Measurements from ENCODE around the gene PEX10. TPM values are rescaled to one million over a fixed set of nuclear protein-coding genes. Genes with fewer than 3 reads are reported as not detected.

Gene PEX10
- total RNA-seq, 2 experiments from 2014 or later = 9.2 to 10.3 TPM

GRCh38 chr1:2360588-2361364, 51.6 kb downstream of the PEX10 start:
- CTCF ChIA-PET = interaction anchor here (0.7 to 1.4 kb wide), 2 partner anchors 59 to 166 kb away, joined by 3 read pairs; partner anchors contain the start of gene FAAP20
- Mint-ChIP-seq H3K36me3 (ENCODE audit: low read depth) (no peaks in the 10 kb centered on the region), H3K4me3 (no peak overlapping the region), H3K27me3 (peaks cover 5% of the 10 kb centered on the region), H3K4me1 (no peaks in the 10 kb centered on the region), H3K9me3 (peaks cover 5% of the 10 kb centered on the region), H3K27ac (no peak overlapping the region)
- POLR2A ChIA-PET = no interaction called here
- DNase-seq = no peak

- Mint-ChIP-seq H3K36me3 (ENCODE audit: low read depth) (no peaks in the 10 kb centered on the region), H3K27me3 (peaks cover 5% of the 10 kb centered on the region), H3K9me3 (peaks cover 3% of the 10 kb centered on the region), H3K4me1 (no peaks in the 10 kb centered on the region), H3K4me3 (no peak overlapping the region), H3K27ac (no peak overlapping the region)
- no peak for DNase-seq
- CTCF ChIA-PET = interaction anchor here (1.0 to 1.1 kb wide), 2 partner anchors 22 to 164 kb away, joined by 3 to 7 read pairs; partner anchors contain the start of gene FAAP20
- POLR2A ChIA-PET = no interaction called here
Observed at GRCh38 chr1:2358651-2359640, 53.4 kb downstream of the PEX10 start.

- Mint-ChIP-seq H3K4me1 (no peaks in the 10 kb centered on the region), H3K27ac (no peak overlapping the region), H3K27me3 (peaks cover 2% of the 10 kb centered on the region), H3K9me3 (no peaks in the 10 kb centered on the region), H3K36me3 (ENCODE audit: low read depth) (no peaks in the 10 kb centered on the region), H3K4me3 (no peak overlapping the region)
- DNase-seq = no peak
- CTCF ChIA-PET = no interaction called here
- POLR2A ChIA-PET = no interaction called here
Observed at GRCh38 chr1:2358072-2358471, 54.3 kb downstream of the PEX10 start.

GRCh38 chr1:2356911-2357845, 55.2 kb downstream of the PEX10 start:
- no peak for DNase-seq
- Mint-ChIP-seq H3K9me3 (no peaks in the 10 kb centered on the region), H3K27me3 (peaks cover 1% of the 10 kb centered on the region), H3K4me3 (no peak overlapping the region), H3K4me1 (no peaks in the 10 kb centered on the region), H3K27ac (peak overlapping the region; percentile 57), H3K36me3 (ENCODE audit: low read depth) (no peaks in the 10 kb centered on the region)
- ChIA-PET POLR2A (no interaction called here), CTCF (no interaction called here)

GRCh38 chr1:2356401-2356800, 56.0 kb downstream of the PEX10 start:
- H3K27ac Mint-ChIP-seq = no peak overlapping the region
- H3K36me3 Mint-ChIP-seq (ENCODE audit: low read depth) = no peaks in the 10 kb centered on the region
- H3K27me3 Mint-ChIP-seq = no peaks in the 10 kb centered on the region
- POLR2A ChIA-PET = no interaction called here
- DNase-seq = no peak
- H3K9me3 Mint-ChIP-seq = no peaks in the 10 kb centered on the region
- H3K4me1 Mint-ChIP-seq = no peaks in the 10 kb centered on the region
- CTCF ChIA-PET = no interaction called here
- no peak overlapping the region for H3K4me3 Mint-ChIP-seq

- Mint-ChIP-seq H3K4me3 (no peak overlapping the region), H3K9me3 (no peaks in the 10 kb centered on the region), H3K4me1 (no peaks in the 10 kb centered on the region), H3K27me3 (no peaks in the 10 kb centered on the region), H3K27ac (no peak overlapping the region), H3K36me3 (ENCODE audit: low read depth) (no peaks in the 10 kb centered on the region)
- DNase-seq = no peak
- ChIA-PET POLR2A (no interaction called here), CTCF (no interaction called here)
Observed at GRCh38 chr1:2355373-2356261, 56.7 kb downstream of the PEX10 start.

- DNase-seq = no peak
- Mint-ChIP-seq H3K27me3 (no peaks in the 10 kb centered on the region), H3K4me1 (no peaks in the 10 kb centered on the region), H3K9me3 (no peaks in the 10 kb centered on the region), H3K36me3 (ENCODE audit: low read depth) (no peaks in the 10 kb centered on the region), H3K27ac (no peak overlapping the region), H3K4me3 (no peak overlapping the region)
- ChIA-PET POLR2A (no interaction called here), CTCF (no interaction called here)
Observed at GRCh38 chr1:2354511-2355372, 57.6 kb downstream of the PEX10 start.

Other genes with a start within 250 kb of the PEX10 start
- gene FAAP20, start 217.8 kb downstream of the PEX10 start, total RNA-seq = 10 to 100 TPM; 61.3 to 66.2 TPM
- gene SKI, start 184.2 kb downstream of the PEX10 start, total RNA-seq = 10 to 100 TPM; 60.7 to 62.0 TPM
- 1 to 10 TPM; 6.7 to 8.1 TPM for gene MORN1, start 21.0 kb downstream of the PEX10 start, total RNA-seq
- 100 to 1,000 TPM; 156 to 159 TPM for gene RER1, start 20.7 kb downstream of the PEX10 start, total RNA-seq
- gene PLCH2, start 63.7 kb upstream of the PEX10 start, total RNA-seq = 10 to 100 TPM; 16.7 to 21.1 TPM
- 10 to 100 TPM; 66.6 to 76.6 TPM for gene PANK4, start 114.0 kb upstream of the PEX10 start, total RNA-seq
- gene HES5, start 117.7 kb upstream of the PEX10 start, total RNA-seq = not detected
- gene TNFRSF14, start 143.8 kb upstream of the PEX10 start, total RNA-seq = 100 to 1,000 TPM; 182 to 192 TPM
- 10 to 100 TPM; 25.2 to 33.3 TPM for gene PRXL2B, start 174.2 kb upstream of the PEX10 start, total RNA-seq
- gene MMEL1, start 220.5 kb upstream of the PEX10 start, total RNA-seq = 1 to 10 TPM; 2.9 to 3.5 TPM